MCF 10A (cell line): ENCODE results near the gene APAF1. TPM values are rescaled to one million over a fixed set of nuclear protein-coding genes. Genes with fewer than 3 reads are reported as not detected.

Source experiments
- BruUV-seq: library from RNA; stranded (reverse); fragments of 400-500 nt; replicated peaks from 2 replicates; lab custom pipeline; 2021; lab: Mats Ljungman, UMichigan
- CTCF ChIA-PET: fragments of 300-600 bp; sonication (Branson Sonifier 250); formaldehyde crosslinking; extraction: SDS; loops from one replicate; lab custom pipeline; 2021; ENCODE audit warnings: antibody characterized with exemption, inconsistent platforms; lab: Yijun Ruan, JAX
- POLR2A ChIA-PET: fragments of 300-600, 350-650 bp; sonication (Branson Sonifier 250); formaldehyde crosslinking; extraction: SDS; loops from one replicate; lab custom pipeline; 2020; ENCODE audit warnings: antibody characterized with exemption, inconsistent platforms; lab: Yijun Ruan, JAX
- DNase-seq: peaks from one replicate; pipeline ENCODE4 v3.0.0-alpha.2; 2018; ENCODE audit not compliant: unreplicated experiment
- H3K27ac Mint-ChIP-seq: one replicate; pipeline ENCODE4 v1.8.0; 2022; ENCODE audit warnings: mild to moderate bottlenecking, low read depth, mixed read lengths; ENCODE audit not compliant: unreplicated experiment
- H3K27me3 Mint-ChIP-seq: one replicate; pipeline ENCODE4 v1.8.0; 2022; ENCODE audit warnings: mixed read lengths; ENCODE audit not compliant: insufficient read depth, unreplicated experiment
- H3K36me3 Mint-ChIP-seq: one replicate; pipeline ENCODE4 v1.8.0; 2022; ENCODE audit warnings: mild to moderate bottlenecking, moderate library complexity, mixed read lengths; ENCODE audit not compliant: insufficient read depth, unreplicated experiment
- H3K4me1 Mint-ChIP-seq: one replicate; pipeline ENCODE4 v1.8.0; 2022; ENCODE audit warnings: mixed read lengths; ENCODE audit not compliant: insufficient read depth, unreplicated experiment
- H3K4me3 Mint-ChIP-seq: one replicate; pipeline ENCODE4 v1.8.0; 2022; ENCODE audit warnings: mild to moderate bottlenecking, moderate library complexity, mixed read lengths; ENCODE audit not compliant: unreplicated experiment
- H3K9me3 Mint-ChIP-seq: one replicate; pipeline ENCODE4 v1.8.0; 2022; ENCODE audit warnings: mixed read lengths; ENCODE audit not compliant: unreplicated experiment
- intact Hi-C: fragments of 100-400 bp; cut with micrococcal nuclease; formaldehyde crosslinking; loops from 2 replicates; pipeline ENCODE4 v1.14.1; 2022
- total RNA-seq: library from RNA; stranded (reverse); gene quantifications from 2 replicates; pipeline ENCODE4 v1.2.3, GENCODE V29; 2022
- TF ChIP-seq, protein P1 (sequence below): fragments of 200-600 bp; IDR thresholded peaks from one replicate; pipeline ENCODE4 v1.8.0; 2022; ENCODE audit warnings: antibody characterized with exemption, mild to moderate bottlenecking; ENCODE audit not compliant: unreplicated experiment

Gene APAF1
- total RNA-seq, 1 experiment from 2014 or later: 5.9 TPM

DNA sequence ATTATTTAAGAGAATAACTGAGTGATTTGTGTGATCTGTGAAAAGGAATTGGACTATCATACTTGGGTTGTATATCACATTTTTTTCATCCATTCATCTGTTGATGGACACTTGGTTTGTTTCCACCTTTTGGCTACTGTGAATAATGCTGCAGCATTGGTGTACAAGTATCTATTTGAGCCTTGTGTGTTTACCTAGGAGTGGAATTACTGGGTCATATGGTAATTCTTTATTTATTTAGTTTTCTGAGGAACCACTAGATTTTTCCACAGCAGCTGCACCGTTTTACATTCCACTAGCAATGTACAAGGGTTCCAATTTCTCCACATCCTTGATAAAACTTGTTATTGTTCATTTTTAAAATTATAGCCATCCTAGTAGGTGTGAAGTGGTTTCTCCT is 56.1 kb downstream of the APAF1 start:
- Mint-ChIP-seq H3K36me3 (peaks cover 19% of the 10 kb centered on the region), H3K4me1 (peaks cover 5% of the 10 kb centered on the region), H3K4me3 (no peak overlapping the region), H3K27me3 (no peaks in the 10 kb centered on the region), H3K27ac (no peak overlapping the region), H3K9me3 (no peaks in the 10 kb centered on the region)
- no peak for DNase-seq
- TF ChIP-seq, protein P1, sequence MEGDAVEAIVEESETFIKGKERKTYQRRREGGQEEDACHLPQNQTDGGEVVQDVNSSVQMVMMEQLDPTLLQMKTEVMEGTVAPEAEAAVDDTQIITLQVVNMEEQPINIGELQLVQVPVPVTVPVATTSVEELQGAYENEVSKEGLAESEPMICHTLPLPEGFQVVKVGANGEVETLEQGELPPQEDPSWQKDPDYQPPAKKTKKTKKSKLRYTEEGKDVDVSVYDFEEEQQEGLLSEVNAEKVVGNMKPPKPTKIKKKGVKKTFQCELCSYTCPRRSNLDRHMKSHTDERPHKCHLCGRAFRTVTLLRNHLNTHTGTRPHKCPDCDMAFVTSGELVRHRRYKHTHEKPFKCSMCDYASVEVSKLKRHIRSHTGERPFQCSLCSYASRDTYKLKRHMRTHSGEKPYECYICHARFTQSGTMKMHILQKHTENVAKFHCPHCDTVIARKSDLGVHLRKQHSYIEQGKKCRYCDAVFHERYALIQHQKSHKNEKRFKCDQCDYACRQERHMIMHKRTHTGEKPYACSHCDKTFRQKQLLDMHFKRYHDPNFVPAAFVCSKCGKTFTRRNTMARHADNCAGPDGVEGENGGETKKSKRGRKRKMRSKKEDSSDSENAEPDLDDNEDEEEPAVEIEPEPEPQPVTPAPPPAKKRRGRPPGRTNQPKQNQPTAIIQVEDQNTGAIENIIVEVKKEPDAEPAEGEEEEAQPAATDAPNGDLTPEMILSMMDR: no peak
- BruUV-seq: no TSS peak
- intact Hi-C loops: no loop called here
- POLR2A ChIA-PET: no interaction called here
- CTCF ChIA-PET: interaction anchor here (0.7 to 4.5 kb wide), 2 partner anchors 179 to 297 kb away, joined by 3 to 34 read pairs; no protein-coding TSS in a partner anchor

DNA sequence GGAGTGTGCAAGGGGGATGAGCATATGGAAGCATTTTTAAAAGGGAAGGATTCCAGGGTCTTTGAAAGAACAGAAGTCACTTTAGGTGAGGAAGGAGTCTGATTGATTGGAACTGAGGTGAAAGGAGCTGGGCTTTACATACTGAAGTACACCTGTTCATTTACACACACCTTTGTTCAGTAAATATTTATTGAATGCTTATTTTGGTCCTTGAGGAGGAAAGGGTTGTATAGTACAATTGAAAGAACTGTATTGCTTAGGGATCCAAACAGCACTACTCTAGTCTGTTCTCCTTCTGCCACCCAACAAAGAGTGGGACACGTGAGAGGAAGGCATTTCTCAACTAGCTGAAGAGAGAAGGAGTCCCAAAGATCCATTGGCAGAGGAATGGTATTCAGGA is 63.9 kb downstream of the APAF1 start:
- no peak for DNase-seq
- CTCF ChIA-PET: no interaction called here
- Mint-ChIP-seq H3K4me1 (no peaks in the 10 kb centered on the region), H3K27ac (no peak overlapping the region), H3K4me3 (no peak overlapping the region), H3K27me3 (no peaks in the 10 kb centered on the region), H3K36me3 (peaks cover 31% of the 10 kb centered on the region), H3K9me3 (no peaks in the 10 kb centered on the region)
- POLR2A ChIA-PET: no interaction called here
- BruUV-seq: no TSS peak
- TF ChIP-seq, protein P1: no peak
- intact Hi-C loops: no loop called here

DNA sequence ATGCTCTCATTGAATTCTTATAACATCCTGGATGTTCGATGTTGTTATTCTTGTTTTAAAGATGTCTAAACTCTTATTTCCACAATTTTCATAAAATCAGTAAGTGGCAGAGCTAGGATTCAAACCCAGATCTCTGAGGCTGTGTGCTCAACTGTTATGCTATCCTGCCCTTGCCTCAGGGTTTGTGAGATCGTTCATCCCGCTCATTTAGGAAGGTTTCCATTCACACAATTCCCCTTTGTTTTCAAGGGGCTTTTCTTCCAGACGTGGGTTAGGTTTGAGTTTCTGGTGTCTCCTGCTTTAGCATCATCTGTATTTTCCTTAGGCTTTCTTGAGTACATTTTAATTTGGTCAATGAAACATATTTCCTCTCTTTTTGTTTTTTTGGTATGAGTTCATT is 69.3 kb downstream of the APAF1 start:
- Mint-ChIP-seq H3K4me3 (no peak overlapping the region), H3K36me3 (peaks cover 37% of the 10 kb centered on the region), H3K27ac (peak overlapping the region; percentile 16), H3K27me3 (no peaks in the 10 kb centered on the region), H3K9me3 (no peaks in the 10 kb centered on the region), H3K4me1 (no peaks in the 10 kb centered on the region)
- BruUV-seq: no TSS peak
- no peak for DNase-seq
- intact Hi-C loops: no loop called here
- POLR2A ChIA-PET: no interaction called here
- TF ChIP-seq, protein P1: no peak
- CTCF ChIA-PET: no interaction called here

DNA sequence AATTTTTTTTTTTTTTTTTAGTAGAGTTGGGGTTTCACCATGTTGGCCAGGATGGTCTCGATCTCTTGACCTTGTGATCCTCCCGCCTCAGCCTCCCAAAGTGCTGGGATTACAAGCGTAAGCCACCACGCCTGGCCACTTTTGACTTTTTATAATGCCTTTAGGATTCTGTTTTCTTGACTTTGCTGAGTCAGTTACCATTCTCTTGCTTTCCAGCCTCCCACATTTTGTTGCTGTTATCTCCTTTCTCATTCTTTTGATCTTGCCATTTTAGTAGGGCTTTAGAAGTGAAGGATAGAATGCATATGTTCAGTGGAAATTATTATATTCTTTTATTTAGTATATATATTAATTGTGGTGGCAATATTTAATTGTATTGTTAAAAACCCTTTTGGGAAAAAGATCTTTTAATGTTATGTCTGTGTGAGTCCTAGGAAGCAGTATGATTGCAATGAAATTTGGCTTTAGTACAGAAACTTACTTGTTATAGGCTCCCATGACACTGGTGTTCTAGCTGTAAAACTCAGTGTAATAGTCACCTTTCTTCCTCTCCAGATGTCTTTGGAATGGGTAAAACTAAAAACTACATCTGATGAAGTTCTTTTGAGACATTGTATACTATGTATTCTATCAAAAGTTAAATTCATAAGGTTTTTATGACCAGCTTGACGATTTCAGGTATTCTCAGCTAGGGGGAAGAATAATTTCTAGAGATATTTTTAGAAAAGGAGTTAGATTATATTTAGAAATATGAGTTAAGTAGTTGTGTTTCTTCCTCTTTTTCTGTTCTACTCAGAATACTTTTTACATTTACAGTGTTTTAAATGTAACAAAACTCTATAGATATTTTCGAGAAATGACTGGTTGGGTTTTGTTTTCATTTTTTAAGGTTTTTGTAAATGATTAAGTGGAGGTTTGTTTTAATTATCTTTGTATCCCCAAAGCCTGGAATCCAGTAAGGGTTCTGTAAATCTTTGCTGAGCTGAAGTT is 74.7 kb downstream of the APAF1 start:
- no peak overlapping the region for H3K27ac Mint-ChIP-seq
- BruUV-seq: no TSS peak
- TF ChIP-seq, protein P1: no peak
- peaks cover 38% of the 10 kb centered on the region for H3K36me3 Mint-ChIP-seq
- ChIA-PET CTCF (interaction anchor here (0.7 to 0.9 kb wide), 3 partner anchors 13 to 151 kb away, joined by 3 to 6 read pairs (median 4); no protein-coding TSS in a partner anchor), POLR2A (no interaction called here)
- no peak overlapping the region for H3K4me3 Mint-ChIP-seq
- intact Hi-C loops: loop anchor here (10.0 kb wide), 1 partner anchor 215 kb away; no protein-coding TSS in a partner anchor
- H3K9me3 Mint-ChIP-seq: no peaks in the 10 kb centered on the region
- DNase-seq: no peak
- H3K4me1 Mint-ChIP-seq: no peaks in the 10 kb centered on the region
- no peaks in the 10 kb centered on the region for H3K27me3 Mint-ChIP-seq
